SK-N-SH (cell line): ENCODE measurements around the gene HEXA.

Source experiments
- POLR2AphosphoS5 ChIP-seq: IDR thresholded peaks from 2 replicates; pipeline ENCODE4 v1.6.1; 2012; ENCODE audit warnings: low read depth, low read length
- RXRA ChIP-seq: IDR thresholded peaks from 2 replicates; pipeline ENCODE4 v1.4.0; 2012; ENCODE audit warnings: low read depth, mild to moderate bottlenecking, borderline replicate concordance
- YY1 ChIP-seq: IDR thresholded peaks from 2 replicates; pipeline ENCODE4 v1.4.0; 2012; ENCODE audit warnings: low read depth, mild to moderate bottlenecking
- TF ChIP-seq, protein P1 (sequence below): fragments of 200-600 bp; sonication (generic); IDR thresholded peaks from 2 replicates; pipeline ENCODE4 v1.6.1; 2017; ENCODE audit warnings: antibody characterized with exemption, mild to moderate bottlenecking, moderate library complexity
- TF ChIP-seq, protein P2 (sequence below): fragments of 150-350 bp; IDR thresholded peaks from 2 replicates; pipeline ENCODE4 v1.6.1; 2017; ENCODE audit warnings: antibody characterized with exemption, low read length, low read depth, borderline replicate concordance
- TF ChIP-seq, protein P3 (sequence below): IDR thresholded peaks from 2 replicates; pipeline ENCODE4 v1.6.1; 2012; ENCODE audit warnings: mild to moderate bottlenecking, low read depth, low read length, moderate library complexity

DNA sequence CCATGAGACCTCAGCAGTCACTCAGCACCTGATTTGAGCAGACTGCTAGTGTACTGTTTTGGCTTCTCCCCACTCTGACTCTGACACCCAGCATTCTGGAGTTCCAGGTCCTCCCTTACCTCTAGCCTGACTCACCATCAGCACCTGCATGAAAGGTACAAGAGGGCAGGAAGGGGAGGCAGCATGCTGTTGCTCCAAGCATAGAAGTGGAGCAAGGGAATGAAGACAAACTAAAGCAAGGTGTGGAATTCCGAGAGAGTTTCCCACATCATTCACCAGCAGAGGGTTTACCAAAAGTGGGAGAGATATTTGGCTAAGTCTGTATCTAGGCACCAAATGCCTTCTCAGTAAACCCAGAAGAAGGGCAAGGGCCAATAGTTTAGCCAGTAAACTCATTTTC is 21.3 kb downstream of the HEXA start:
- no peak for TF ChIP-seq YY1
- TF ChIP-seq, protein P1, sequence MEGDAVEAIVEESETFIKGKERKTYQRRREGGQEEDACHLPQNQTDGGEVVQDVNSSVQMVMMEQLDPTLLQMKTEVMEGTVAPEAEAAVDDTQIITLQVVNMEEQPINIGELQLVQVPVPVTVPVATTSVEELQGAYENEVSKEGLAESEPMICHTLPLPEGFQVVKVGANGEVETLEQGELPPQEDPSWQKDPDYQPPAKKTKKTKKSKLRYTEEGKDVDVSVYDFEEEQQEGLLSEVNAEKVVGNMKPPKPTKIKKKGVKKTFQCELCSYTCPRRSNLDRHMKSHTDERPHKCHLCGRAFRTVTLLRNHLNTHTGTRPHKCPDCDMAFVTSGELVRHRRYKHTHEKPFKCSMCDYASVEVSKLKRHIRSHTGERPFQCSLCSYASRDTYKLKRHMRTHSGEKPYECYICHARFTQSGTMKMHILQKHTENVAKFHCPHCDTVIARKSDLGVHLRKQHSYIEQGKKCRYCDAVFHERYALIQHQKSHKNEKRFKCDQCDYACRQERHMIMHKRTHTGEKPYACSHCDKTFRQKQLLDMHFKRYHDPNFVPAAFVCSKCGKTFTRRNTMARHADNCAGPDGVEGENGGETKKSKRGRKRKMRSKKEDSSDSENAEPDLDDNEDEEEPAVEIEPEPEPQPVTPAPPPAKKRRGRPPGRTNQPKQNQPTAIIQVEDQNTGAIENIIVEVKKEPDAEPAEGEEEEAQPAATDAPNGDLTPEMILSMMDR = no peak
- TF ChIP-seq POLR2AphosphoS5 = no peak
- TF ChIP-seq, protein P2, sequence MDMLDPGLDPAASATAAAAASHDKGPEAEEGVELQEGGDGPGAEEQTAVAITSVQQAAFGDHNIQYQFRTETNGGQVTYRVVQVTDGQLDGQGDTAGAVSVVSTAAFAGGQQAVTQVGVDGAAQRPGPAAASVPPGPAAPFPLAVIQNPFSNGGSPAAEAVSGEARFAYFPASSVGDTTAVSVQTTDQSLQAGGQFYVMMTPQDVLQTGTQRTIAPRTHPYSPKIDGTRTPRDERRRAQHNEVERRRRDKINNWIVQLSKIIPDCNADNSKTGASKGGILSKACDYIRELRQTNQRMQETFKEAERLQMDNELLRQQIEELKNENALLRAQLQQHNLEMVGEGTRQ = no peak
- TF ChIP-seq, protein P3, sequence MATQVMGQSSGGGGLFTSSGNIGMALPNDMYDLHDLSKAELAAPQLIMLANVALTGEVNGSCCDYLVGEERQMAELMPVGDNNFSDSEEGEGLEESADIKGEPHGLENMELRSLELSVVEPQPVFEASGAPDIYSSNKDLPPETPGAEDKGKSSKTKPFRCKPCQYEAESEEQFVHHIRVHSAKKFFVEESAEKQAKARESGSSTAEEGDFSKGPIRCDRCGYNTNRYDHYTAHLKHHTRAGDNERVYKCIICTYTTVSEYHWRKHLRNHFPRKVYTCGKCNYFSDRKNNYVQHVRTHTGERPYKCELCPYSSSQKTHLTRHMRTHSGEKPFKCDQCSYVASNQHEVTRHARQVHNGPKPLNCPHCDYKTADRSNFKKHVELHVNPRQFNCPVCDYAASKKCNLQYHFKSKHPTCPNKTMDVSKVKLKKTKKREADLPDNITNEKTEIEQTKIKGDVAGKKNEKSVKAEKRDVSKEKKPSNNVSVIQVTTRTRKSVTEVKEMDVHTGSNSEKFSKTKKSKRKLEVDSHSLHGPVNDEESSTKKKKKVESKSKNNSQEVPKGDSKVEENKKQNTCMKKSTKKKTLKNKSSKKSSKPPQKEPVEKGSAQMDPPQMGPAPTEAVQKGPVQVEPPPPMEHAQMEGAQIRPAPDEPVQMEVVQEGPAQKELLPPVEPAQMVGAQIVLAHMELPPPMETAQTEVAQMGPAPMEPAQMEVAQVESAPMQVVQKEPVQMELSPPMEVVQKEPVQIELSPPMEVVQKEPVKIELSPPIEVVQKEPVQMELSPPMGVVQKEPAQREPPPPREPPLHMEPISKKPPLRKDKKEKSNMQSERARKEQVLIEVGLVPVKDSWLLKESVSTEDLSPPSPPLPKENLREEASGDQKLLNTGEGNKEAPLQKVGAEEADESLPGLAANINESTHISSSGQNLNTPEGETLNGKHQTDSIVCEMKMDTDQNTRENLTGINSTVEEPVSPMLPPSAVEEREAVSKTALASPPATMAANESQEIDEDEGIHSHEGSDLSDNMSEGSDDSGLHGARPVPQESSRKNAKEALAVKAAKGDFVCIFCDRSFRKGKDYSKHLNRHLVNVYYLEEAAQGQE = no peak
- no peak for TF ChIP-seq RXRA
